ENCODE data around the gene CYP4A11. TPM values are rescaled to one million over a fixed set of nuclear protein-coding genes. Genes with fewer than 3 reads are reported as not detected.

The CYP4A11 gene, protein sequence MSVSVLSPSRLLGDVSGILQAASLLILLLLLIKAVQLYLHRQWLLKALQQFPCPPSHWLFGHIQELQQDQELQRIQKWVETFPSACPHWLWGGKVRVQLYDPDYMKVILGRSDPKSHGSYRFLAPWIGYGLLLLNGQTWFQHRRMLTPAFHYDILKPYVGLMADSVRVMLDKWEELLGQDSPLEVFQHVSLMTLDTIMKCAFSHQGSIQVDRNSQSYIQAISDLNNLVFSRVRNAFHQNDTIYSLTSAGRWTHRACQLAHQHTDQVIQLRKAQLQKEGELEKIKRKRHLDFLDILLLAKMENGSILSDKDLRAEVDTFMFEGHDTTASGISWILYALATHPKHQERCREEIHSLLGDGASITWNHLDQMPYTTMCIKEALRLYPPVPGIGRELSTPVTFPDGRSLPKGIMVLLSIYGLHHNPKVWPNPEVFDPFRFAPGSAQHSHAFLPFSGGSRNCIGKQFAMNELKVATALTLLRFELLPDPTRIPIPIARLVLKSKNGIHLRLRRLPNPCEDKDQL
- total RNA-seq (2022; extraction: Qiagen RNA extraction) = not detected in 5 replicates

DNA sequence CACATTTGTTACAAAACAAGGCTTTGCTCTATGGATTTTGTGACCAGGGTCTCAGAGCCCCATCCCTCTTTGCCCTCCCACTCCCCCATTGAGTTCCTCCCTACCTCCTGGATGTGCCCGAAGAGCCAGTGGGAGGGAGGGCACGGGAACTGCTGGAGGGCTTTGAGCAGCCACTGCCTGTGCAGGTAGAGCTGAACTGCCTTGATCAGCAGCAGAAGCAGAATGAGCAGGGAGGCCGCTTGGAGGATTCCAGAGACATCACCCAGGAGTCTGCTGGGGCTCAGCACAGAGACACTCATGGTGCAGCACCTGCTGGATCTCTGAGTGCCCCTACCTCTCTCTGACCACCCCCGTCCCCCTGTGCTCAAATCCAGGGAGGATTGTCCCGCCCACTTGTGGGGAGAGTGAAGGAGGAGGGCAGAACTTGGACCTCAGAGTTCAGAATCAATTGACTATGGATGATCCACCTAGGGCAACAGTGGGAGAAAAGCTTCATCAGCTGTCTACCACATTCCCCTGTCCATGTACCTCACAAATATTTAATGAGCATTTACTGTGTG is at the start of gene CYP4A11:
CYP4A11 (minus strand) TSS at position 342 of the 560 bp plus-strand sequence; CDS start at position 299, 43 bp downstream.

Other genes starting within 250 kb of the CYP4A11 start
- 22.3 to 35.4 TPM (median 25.9 TPM) in 5 replicates for gene EFCAB14, start 222.4 kb downstream of the CYP4A11 start, total RNA-seq (2022; extraction: Qiagen RNA extraction)
- gene CYP4B1, start 142.4 kb downstream of the CYP4A11 start, total RNA-seq (2022; extraction: Qiagen RNA extraction) = 0.09 to 0.10 TPM (median 0.10 TPM) in 3 of 5 replicates, not detected in the others
- 0.09 TPM in 1 of 5 replicates, not detected in the others for gene CYP4X1, start 82.2 kb upstream of the CYP4A11 start, total RNA-seq (2022; extraction: Qiagen RNA extraction)
- not detected in 5 replicates for gene CYP4Z1, start 125.8 kb upstream of the CYP4A11 start, total RNA-seq (2022; extraction: Qiagen RNA extraction)
- not detected in 5 replicates for gene CYP4A22, start 196.0 kb upstream of the CYP4A11 start, total RNA-seq (2022; extraction: Qiagen RNA extraction)
- gene PDZK1IP1, start 248.6 kb upstream of the CYP4A11 start, total RNA-seq (2022; extraction: Qiagen RNA extraction) = 5.7 to 9.3 TPM (median 6.4 TPM) in 5 replicates